Measurements from ENCODE around the gene IL17REL.
"Not testable (repeated sequence)": the region's sequence is repeated elsewhere in the genome, so short reads cannot be mapped to it uniquely, and the experiment has no call there.

Gene IL17REL

DNA sequence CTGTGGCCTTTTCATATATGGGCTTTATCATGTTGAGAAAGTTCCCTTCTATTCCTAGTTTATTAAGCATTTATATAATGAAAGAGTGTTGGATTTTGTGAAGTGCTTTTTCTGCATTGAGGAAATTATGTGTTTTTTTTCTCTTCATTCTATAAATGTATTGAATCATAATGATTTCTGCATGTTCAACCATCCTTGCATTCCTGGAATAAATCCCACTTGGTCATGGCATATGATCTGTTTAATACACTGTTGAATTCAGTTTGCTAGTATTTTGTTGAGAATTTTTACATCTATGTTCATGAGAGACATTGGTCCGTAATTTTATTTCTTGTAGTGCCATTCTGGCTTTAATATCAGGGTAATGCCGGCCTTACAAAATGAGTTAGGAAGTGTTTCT lies 26.2 kb downstream of the IL17REL start:
- DNase-seq (ENCODE audit: low spot score): no peak

DNA sequence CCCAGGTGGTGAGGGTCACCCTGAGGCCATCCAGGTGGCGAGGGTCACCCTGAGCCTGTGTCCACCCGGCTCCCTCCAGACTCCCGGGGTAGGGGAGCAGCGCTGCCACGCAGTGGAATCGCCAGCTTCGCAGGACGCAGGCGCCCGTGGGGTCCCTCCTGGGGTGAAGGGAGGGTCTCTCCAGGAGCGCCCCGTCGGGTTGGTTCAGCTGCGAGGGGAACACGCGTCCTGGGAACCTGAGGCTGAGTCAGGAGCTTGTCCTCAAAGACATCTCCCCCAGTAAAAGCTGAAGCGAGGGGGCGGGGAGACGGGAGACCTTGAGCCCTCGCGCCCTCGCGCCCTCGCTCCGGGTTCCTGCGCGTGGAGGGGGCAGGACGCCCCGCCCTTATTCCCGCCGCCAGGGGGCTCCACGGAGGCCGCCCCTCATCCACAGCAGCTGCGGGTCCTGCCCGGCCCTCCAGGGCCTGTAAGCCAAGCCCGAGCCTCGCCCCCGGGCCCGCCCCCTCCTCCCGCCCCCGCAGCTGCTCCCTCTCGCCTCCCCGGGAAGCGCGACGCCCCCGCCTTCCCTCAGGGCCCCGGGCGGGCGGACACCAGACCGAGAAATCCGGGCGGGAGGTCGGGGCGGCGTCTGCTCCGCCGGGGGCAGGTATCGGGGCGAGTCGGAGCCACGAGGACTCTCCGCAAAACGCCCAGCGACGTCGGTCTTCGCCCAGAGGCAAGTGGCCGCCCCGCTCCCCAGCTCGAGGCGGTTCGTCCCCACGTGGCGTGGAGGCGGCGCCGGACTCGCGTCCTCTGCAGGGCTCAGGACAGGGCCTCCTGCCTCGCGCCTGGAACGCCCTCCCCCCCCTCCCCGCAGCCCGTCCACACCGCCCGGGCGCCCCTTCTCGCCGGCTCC lies 29.2 kb downstream of the IL17REL start:
- peak; percentile 85 for DNase-seq (ENCODE audit: low spot score)

DNA sequence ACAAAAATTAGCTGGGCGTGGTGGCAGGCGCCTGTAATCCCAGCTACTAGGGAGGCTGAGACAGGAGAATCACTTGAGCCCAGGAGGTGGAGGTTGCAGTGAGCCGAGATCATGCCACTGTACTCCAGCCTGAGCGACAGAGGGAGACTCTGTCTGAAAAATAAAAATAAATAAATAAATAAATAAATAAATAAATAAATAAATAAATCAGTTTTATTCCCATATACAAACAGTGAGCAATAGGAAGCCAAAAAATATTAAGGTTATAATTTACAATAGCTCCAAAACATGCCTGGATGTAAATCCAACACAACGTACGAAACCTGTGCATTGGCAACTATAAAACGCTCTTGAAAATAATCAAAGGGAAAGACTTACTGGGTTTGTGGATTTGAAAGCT lies 30.8 kb downstream of the IL17REL start:
- DNase-seq (ENCODE audit: low spot score): not testable (repeated sequence)

DNA sequence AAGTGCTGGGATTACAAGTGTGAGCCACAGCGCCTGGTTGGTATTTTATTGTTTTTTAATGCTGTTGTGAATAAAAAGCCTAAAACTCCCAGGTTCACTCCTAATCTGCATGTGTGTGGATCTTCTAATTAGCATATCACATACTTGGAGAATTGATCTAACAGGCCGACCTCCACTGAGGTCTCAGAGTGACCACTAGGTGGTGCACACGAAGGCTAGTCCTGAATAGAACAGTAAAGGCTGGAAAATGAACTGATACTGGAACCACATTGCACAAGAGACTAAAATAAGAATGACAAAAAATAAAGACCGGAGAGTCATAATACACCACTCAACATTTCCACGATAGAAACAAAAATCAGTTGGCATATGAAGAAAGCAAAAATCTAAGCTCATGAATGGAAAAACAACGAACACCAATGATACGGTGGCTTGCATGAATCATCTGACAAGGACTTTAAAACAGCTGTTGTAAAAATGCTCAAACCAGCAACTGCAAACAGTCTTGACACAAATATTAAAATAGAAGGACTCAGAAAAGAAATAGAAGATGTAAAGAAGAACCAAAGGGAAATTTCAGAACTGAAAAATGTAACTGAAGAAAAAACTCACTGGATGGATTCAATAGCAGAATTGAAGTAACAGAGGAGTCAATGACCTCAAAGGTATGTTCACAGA lies 32.8 kb downstream of the IL17REL start:
- peak; percentile 56 for DNase-seq (ENCODE audit: low spot score)

DNA sequence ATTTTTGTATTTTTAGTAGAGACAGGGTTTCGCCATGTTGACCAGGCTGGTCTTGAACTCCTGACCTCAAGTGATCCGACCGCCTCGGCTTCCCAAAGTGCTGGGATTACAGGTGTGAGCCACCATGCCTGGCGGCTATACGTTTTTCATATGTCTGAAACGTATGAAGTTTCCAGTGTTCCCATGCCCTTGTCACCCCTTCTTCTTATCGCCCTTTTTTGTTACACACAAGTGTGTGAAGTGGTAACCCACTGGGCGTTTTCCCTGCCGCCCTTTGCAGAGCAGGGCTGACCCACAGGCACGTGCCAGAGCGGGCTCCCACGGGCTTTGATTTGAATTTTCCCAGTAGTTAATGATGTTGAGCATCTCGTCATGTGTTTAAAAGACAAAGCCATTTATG lies 35.0 kb downstream of the IL17REL start:
- no peak for DNase-seq (ENCODE audit: low spot score)

DNA sequence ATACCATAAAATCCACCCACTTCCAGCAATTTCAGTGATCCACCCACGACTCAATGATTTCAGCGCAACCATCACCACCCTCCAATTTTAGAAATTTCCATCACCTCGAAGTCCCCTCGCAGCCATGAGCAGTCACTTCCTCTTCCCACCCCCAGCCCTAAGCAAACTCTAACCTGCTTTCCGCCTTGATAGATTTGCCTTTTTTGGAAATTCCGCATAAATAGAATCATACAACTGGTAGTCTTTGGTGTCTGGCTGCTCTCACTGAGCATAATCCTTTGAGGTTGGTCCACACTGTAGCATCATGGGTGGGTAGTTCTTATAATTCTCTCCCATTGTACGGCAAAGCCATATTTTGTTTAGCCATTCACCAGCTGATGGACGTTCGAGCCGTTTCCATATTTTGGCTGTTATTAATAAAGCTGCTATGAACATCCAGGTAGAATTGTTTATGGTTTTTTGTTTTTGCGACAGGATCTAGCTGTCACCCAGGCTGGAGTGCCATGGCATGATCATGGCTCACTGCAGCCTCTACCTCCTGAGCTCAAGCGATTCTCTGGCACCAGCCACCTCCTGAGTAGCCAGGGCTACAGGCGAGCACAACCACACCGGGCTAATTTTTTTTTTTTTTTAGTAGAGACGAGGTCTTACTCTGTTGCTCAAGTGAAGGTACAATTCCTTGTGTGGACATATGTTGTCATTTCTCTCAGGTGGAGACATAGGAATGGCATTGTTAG lies 36.0 kb downstream of the IL17REL start:
- peak; percentile 3 for DNase-seq (ENCODE audit: low spot score)

DNA sequence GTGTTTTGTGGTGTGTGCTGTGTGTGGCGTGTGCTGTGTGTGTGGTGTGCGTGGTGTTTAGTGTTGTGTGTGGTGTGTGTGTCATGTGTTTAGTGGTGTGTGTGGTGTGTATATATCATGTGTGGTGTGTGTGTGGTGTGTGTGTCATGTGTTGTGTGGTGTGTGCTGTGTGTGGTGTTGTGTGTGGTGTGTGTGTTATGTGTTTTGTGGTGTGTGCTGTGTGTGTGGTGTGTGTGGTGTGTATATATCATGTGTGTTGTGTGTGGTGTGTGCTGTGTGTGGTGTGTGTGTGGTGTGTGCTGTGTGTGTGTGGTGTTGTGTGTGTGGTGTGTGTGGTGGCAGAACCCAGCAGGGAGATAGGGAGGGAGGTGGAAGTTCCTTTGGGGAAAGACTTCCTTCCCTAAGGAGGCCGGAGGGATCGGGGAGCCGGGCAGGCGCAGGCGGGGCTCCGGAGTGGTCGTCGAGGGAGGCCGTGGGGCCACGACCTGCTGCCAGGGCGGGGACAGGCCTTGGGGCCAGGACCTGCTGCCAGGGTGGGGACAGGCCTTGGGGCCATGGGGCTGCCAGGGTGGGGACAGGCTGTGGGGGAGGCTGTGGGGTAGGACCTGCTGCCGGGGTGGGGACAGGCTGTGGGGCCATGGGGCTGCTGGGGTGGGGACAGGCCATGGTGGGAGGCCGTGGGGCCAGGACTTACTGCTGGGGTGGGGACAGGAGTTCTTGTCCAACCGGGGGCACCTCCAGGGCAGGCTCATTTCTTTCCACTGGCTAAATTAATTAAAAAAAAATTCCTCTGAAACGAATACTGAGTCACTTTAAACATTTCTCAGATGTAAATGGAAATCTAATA lies 36.8 kb downstream of the IL17REL start:
- peak; percentile 52 for DNase-seq (ENCODE audit: low spot score)

DNA sequence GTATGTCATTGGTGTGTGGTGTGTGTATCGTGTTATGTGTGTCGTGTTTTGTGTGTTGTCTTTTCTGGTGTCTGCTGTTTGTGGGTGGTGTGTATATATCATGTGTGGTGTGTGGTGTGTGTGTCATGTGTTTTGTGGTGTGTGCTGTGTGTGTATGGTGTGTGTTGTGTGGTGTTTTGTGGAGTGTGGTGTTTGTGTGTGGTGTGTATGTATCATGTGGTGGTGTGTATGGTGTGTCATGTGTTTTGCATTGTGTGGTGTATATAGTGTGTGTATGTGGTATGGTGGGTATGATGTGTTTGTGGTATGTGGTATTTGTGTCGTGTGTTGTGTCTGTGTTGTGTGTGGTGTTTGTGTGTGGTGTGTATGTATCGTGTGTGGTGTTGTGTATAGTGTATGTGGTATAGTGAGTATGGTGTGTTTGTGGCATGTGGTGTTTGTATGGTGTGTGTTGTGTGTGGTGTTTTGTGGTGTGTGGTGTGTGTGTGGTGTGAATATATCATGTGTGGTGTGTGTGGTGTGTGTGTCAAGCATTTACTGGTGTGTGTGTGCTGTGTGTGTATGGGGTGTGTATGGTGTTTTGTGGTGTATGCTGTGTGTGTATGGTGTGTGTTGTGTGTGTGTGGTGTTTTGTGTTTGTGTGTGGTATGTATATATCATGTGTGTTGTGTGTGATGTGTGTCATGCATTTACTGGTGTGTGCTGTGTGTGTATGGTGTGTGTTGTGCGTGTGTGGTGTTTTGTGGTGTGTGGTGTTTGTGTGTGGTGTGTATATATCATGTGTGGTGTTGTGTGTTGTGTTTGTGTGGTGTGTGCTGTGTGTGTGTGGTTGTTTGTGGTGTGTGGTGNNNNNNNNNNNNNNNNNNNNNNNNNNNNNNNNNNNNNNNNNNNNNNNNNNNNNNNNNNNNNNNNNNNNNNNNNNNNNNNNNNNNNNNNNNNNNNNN lies 39.3 kb downstream of the IL17REL start:
- DNase-seq (ENCODE audit: low spot score): no peak

DNA sequence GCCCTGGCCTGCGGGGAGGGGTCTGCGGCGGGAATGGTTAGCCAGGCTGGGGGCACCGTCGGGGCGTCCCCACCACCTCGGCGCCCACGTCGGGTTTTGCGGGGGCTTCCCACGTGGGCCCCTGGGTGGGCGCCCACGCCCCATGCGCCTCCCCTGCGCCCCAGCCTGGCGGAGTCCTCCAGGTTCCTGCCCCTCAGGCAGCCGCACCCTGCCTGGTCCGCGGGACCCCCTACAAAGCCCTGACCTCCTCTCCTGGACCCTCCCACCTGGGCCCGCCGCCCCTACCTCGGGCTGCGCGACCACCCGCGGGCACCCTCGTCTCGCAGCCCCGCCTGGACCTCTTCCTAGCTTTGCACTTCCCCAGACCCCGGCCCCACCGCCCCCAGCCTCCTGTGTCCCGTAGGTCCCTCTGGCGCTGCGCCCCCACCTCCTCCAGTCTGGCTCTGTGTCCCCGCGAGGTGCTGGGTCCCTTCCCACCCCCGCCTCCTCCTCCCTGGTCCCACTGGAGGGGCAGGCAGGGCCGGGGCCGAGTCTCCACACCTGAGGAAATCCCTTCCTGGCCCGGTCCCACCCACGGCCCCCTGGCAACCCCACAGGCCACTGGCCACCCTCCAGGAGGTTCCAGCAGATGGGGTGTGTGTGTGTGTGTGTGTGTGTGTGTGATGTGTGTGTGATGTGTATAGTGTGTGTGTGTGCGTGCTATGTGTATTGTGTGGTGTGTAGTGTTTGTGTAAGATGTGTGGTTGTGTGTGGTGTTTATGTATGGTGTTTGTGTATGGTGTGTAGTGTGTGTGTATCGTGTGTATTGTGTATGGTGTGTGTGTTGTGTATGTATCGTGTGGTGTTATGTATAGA lies 40.2 kb downstream of the IL17REL start:
- peak; percentile 23 for DNase-seq (ENCODE audit: low spot score)

DNA sequence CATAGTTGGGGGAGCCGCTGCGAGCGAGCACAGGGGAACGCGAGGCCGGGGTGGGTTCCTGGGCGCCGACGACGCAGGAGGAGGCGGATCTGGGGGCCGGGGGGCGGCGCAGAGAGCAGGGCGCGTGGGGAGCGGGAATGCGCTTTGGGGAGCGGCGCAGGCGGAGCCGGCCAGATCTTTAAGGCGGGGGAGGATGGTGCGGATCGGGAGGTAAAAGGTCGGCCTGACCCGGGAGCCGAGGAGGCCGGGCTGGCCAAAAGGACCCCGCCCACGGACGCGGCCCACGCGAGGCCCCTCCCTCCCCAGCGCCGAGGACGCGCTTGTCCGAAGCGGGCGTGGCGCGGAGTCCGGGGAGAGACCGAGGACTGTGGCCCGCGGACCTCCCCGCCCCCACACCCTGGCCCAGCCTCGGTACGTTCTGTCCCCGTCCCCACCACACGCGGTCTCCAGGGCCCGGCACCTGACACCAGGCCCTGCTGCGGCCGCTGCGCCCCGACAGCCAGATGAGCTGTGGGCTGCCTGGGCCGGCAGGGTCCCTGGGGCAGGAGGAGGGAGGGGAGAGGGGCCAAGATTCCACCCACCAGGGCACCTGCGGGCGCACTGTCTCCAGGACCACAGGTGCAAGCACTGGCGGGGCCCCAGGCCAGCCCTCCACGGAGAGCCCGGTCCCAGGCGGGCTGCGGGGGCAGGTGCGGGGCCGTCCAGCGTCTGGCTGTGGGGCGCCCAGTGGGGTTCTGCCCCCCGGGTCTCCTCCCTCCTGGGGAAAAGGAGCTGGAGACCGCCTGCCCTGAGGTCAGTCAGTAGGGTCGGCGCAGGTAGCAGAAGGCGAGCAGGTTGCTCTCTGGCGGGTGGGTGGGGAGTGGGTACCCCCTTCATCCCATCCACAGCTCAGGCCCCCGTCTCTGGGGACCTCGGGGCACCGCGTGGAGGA lies 41.1 kb downstream of the IL17REL start:
- peak; percentile 66 for DNase-seq (ENCODE audit: low spot score)

DNA sequence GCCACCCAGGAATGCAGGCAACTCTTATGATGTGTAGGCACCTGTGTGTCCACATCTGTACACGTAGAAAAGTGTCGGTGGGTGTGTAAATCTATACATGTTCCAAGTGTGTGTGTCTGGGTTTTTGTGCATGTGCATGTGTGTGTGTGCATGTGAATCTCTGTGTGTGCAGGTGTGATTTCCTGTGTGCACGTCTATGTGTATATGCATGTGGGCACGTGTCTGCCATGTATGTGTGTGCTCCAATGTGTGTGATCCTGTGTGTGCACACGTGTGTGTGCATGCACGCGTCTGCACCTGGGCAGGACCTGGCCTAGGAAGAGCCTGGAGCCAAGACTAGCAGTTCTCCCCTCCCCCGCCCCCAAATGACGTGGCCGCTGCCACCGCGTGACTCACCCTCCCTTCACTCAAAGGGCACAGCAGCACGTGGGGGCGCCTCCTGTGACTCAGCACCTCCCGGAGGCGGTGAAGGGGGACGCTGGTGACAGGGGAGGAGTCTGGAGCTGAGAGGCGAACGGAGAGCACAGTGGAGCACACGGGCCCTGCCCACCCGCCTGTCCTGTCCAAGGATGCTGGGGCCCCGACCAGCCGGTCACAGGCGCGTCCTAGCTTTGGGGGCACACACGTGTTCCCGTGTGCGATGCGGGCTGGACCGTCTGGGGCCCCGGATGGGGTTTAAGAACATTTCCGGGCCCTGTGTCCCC lies 41.9 kb downstream of the IL17REL start:
- DNase-seq (ENCODE audit: low spot score): peak; percentile 85

DNA sequence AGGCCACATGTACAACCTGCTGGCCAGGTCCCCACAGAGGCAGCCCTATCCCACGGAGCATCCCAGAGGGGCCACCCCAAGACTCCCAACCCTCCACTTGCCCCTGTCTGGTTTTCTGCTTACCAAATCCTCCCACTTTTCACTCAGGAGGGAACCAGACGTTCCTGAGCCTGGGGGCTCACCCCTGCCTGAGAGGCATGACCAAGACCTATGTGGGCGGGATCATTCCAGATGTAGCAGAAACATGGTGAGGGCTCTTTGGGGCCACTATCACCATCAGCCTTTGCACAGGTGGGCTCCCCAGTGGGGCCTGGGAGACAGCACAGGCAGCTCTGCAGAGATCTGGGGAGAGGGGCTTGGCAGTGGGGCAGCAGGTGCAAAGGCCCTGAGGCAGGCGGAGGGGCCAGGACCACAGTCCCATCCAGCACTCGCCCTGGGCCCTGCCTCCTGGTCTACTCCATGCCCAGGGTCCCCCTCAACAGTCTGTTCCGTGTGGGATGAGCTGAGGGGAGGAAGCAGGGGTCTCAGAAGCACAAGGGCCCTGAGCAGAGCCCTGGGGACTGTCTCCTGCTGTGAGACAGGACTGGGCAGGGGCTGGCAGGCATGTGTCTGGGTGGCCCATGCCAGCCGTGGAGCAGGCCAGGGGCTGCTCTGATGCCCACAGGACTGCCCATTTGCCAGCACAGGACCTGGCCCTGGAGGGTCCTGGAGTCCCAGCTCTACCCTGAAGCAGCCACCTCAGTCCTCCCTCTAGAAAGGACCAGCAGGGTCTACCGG lies 42.6 kb downstream of the IL17REL start:
- peak; percentile 6 for DNase-seq (ENCODE audit: low spot score)

DNA sequence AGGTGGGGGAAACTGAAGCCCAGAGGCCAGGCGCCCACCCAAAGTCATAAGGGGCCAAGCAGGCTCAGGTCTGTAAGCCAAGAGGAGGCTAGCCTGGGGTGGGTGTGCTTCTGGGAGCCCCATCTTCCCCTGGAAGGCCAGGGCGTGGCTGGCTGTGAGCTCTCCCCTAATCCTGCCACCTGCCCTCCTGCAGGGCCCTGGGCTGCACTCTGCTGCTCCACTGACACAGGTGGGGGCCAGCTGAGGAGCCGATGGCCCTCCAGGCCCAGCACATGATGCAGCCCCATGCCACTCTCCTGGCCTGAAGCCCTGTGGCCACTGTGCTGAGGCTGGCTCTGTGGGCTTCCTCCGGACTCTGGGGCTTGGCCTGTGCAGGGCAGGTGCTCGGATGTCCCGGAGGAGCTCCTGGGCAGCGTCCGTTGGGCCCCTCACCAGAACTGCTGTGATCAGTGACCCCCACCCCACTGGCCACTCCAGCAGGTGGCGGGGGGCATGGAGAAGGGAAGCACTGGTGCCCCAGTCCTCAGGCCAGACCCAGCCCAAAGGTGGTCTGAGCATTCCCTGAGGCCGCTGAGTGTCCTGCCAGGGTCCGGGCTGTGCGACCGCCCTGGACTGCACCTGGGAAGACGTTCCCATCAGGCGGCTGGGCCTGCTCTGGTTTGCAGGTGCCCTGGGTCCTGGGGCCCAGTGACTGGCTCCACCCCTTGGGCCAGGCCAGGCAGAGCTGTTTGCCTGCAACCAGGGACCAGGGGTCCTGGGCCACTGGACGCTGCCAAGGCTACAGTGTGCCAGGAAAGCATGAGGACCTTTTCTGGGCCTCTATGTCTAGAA lies 43.5 kb downstream of the IL17REL start:
- peak; percentile 10 for DNase-seq (ENCODE audit: low spot score)

DNA sequence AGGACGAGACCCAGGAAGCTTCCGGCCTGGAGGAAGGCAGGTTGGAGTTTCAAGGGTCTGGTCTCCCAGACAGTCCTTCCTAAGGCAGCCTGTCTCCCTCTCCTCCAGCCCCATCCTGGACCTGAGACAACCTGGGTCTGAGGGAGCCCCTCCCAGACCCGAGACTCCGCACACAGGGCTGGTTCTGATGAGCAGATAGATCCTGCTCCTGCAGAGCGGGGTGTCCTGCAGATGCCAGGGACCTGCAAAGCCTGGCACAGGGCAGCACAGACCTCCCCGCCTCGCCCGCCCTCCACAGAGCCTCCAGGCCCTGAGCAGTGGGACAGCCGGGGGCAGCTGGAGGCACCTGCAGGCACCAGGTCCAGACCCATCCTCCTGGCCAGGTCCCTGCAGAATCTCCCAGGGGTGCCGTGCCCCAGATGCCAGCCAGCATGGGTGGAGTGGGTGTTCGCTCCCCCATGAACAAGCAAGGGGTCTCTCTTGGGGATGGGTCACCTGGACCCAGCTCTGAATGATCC lies 44.2 kb downstream of the IL17REL start:
- DNase-seq (ENCODE audit: low spot score): peak; percentile 2

DNA sequence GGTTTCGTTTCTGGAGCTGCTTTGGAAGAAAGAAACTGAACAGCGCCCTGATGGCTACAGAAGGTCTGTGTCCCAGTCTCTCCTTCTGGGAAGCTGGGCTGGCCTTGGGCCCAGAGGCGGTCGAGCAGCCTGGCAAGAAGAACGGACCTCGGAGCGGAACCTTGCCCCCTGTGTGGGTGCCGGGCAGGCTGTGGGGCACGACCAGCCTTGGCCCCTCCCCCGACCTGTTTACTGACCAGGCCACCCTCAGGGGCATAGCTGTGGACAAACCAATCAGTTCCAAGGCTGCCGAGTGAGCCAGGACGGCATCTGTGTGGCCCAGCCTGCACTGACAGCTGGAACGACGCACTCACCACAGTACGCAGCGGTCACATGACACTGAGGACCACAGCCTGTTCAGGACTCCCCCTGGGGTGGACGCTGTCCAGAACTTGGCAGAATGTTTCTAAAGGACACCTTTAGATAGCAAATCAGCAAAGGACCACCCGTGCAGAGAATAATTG lies 44.8 kb downstream of the IL17REL start:
- peak; percentile 4 for DNase-seq (ENCODE audit: low spot score)

All from iPS-NIHi11 (cell line).